ENCODE measurements around the gene MRC2.

Gene MRC2

GRCh38 chr17:62665599-62665998 lies 38.1 kb downstream of the MRC2 start:
- DNase-seq: no peak

- no peak for DNase-seq
These were observed 38.8 kb downstream of the MRC2 start for GRCh38 chr17:62666061-62666800.

- DNase-seq: no peak
These were observed 39.5 kb downstream of the MRC2 start for GRCh38 chr17:62666801-62667591.

GRCh38 chr17:62668091-62668804 lies 40.8 kb downstream of the MRC2 start:
- no peak for DNase-seq

- DNase-seq: no peak
These were observed 42.8 kb downstream of the MRC2 start for GRCh38 chr17:62670202-62670821.

GRCh38 chr17:62671553-62671952 lies 44.1 kb downstream of the MRC2 start:
- no peak for DNase-seq

GRCh38 chr17:62672957-62673356 lies 45.5 kb downstream of the MRC2 start:
- no peak for DNase-seq

GRCh38 chr17:62673614-62674362 lies 46.3 kb downstream of the MRC2 start:
- no peak for DNase-seq

- no peak for DNase-seq
These were observed 46.9 kb downstream of the MRC2 start for GRCh38 chr17:62674363-62674739.

GRCh38 chr17:62674841-62675240 lies 47.4 kb downstream of the MRC2 start:
- no peak for DNase-seq

- no peak for DNase-seq
These were observed 47.8 kb downstream of the MRC2 start for GRCh38 chr17:62675260-62675659.

- no peak for DNase-seq
These were observed 48.2 kb downstream of the MRC2 start for GRCh38 chr17:62675701-62676100.

- DNase-seq: no peak
These were observed 48.9 kb downstream of the MRC2 start for GRCh38 chr17:62676231-62676943.

- no peak for DNase-seq
These were observed 49.6 kb downstream of the MRC2 start for GRCh38 chr17:62676952-62677596.

- DNase-seq: no peak
These were observed 50.9 kb downstream of the MRC2 start for GRCh38 chr17:62678214-62678919.

GRCh38 chr17:62679866-62680377 lies 52.5 kb downstream of the MRC2 start:
- no peak for DNase-seq

GRCh38 chr17:62680541-62681052 lies 53.1 kb downstream of the MRC2 start:
- no peak for DNase-seq

GRCh38 chr17:62681061-62681938 lies 53.8 kb downstream of the MRC2 start:
- DNase-seq: no peak

- DNase-seq: no peak
These were observed 54.5 kb downstream of the MRC2 start for GRCh38 chr17:62681939-62682381.

Data from stimulated activated CD8-positive, alpha-beta memory T cell treated with anti-CD3 and anti-CD28 coated beads, Interleukin-4, amount 100 ng/mL, for 48 hours (primary cell).